Tibial nerve (tissue), 4 donors: ENCODE results near the gene BMF. TPM values are rescaled to one million over a fixed set of nuclear protein-coding genes. Genes with fewer than 3 reads are reported as not detected.
"Not testable (repeated sequence)": the region's sequence is repeated elsewhere in the genome, so short reads cannot be mapped to it uniquely, and the experiment has no call there.

ENCODE experiments used
- DNase-seq, 2 donors: peaks; one replicate each; pipeline ENCODE4 v3.0.0-alpha.2; 2019; ENCODE audit warnings: low spot score in 2 of 2
- H3K27ac ChIP-seq, 4 donors: fragments of 200-600 bp; sonication (generic) in 3 of 4; one replicate each; pipeline ENCODE4 v1.5.1; 2017 to 2019; ENCODE audit warnings: mild to moderate bottlenecking in 1 of 4
- H3K27me3 ChIP-seq, 2 donors: fragments of 200-600 bp; sonication (generic) in 1 of 2; one replicate each; pipeline versions ENCODE4 v1.5.1 to v1.6.0; 2017 to 2019
- H3K36me3 ChIP-seq, 3 donors: fragments of 200-600 bp; sonication (generic); one replicate each; pipeline ENCODE4 v1.5.1; 2018 to 2019
- H3K4me1 ChIP-seq, 4 donors: fragments of 200-600 bp; sonication (generic) in 3 of 4; one replicate each; pipeline ENCODE4 v1.5.1; 2017 to 2019
- H3K4me3 ChIP-seq, 4 donors: fragments of 200-600 bp; sonication (generic) in 3 of 4; one replicate each; pipeline ENCODE4 v1.5.1; 2017 to 2019; ENCODE audit warnings: mild to moderate bottlenecking in 1 of 4, moderate library complexity in 1 of 4
- H3K9me3 ChIP-seq, 4 donors: fragments of 200-600 bp; sonication (generic) in 3 of 4; one replicate each; pipeline ENCODE4 v1.5.1; 2017 to 2019
- CTCF ChIP-seq, 5 experiments: fragments of 200-600 bp in 3 of 5; fragments of 450-650 bp in 2 of 5; sonication (generic) in 3 of 5; IDR thresholded peaks; one replicate each; pipeline ENCODE4 v1.5.1; 2016 to 2019; ENCODE audit warnings: antibody characterized with exemption in 5 of 5, mild to moderate bottlenecking in 3 of 5, moderate library complexity in 2 of 5
- EP300 ChIP-seq, 2 donors: sonication (generic); formaldehyde crosslinking; IDR thresholded peaks; one replicate each; pipeline ENCODE4 v1.6.1; 2017; ENCODE audit warnings: antibody characterized with exemption in 2 of 2, mild to moderate bottlenecking in 1 of 2
- POLR2A ChIP-seq, 2 donors: fragments of 450-650 bp; IDR thresholded peaks; one replicate each; pipeline ENCODE4 v1.6.1; 2017; ENCODE audit warnings: antibody characterized with exemption in 2 of 2, mild to moderate bottlenecking in 2 of 2, moderate library complexity in 2 of 2
- WGBS, 2 donors: methylation state at CpG; one replicate each; pipeline ENCODE4 v1.1.5; 2018; 5-methylcytosine and 5-hydroxymethylcytosine counted together
- total RNA-seq, 4 donors: library from RNA; depleted of rRNA; stranded (reverse); fragments of >200 nt; gene quantifications; one replicate each; pipeline ENCODE4 v1.1.0, GENCODE V29; 2016

BMF gene
- total RNA-seq, 4 donors from 2014 or later, result 2.7 to 6.3 (median 4.2) TPM

- Histone ChIP-seq H3K36me3 (no peaks in the 10 kb centered on the region), H3K4me3 (no peak overlapping the region), H3K27ac (no peak overlapping the region), H3K4me1 (no peaks in the 10 kb centered on the region), H3K9me3 (no peaks in the 10 kb centered on the region), H3K27me3 (no peaks in the 10 kb centered on the region)
- no peak for DNase-seq
- TF ChIP-seq CTCF (IDR thresholded peaks at IDR 0.05) (no peak), EP300 (IDR thresholded peaks at IDR 0.05) (no peak), POLR2A (IDR thresholded peaks at IDR 0.05) (no peak)
- 87 to 92% methylated on average over 11 of the region's 11 CpGs for WGBS, 2 donors
These were observed 28.9 kb upstream of the BMF start for GRCh38 chr15:40137303-40138200.

- Histone ChIP-seq H3K27ac (no peak overlapping the region), H3K9me3 (no peaks in the 10 kb centered on the region), H3K4me1 (no peaks in the 10 kb centered on the region), H3K4me3 (no peak overlapping the region), H3K36me3 (no peaks in the 10 kb centered on the region), H3K27me3 (no peaks in the 10 kb centered on the region)
- TF ChIP-seq EP300 (IDR thresholded peaks at IDR 0.05) (no peak), POLR2A (IDR thresholded peaks at IDR 0.05) (no peak), CTCF (IDR thresholded peaks at IDR 0.05) (no peak)
- 82 to 88% methylated on average over 6 of the region's 6 CpGs for WGBS, 2 donors
- no peak for DNase-seq
These were observed 28.0 kb upstream of the BMF start for GRCh38 chr15:40136470-40137302.

GRCh38 chr15:40135846-40136450 lies 27.3 kb upstream of the BMF start:
- not testable (repeated sequence) for H3K36me3 ChIP-seq, H3K9me3 ChIP-seq, H3K27ac ChIP-seq, DNase-seq, H3K27me3 ChIP-seq, H3K4me1 ChIP-seq, H3K4me3 ChIP-seq
- 39 to 62% methylated on average over 1 of the region's 1 CpG for WGBS, 2 donors

- TF ChIP-seq POLR2A (IDR thresholded peaks at IDR 0.05), result no peak
- TF ChIP-seq EP300 (IDR thresholded peaks at IDR 0.05), result no peak
- TF ChIP-seq CTCF (IDR thresholded peaks at IDR 0.05), result no peak
- Histone ChIP-seq H3K36me3 (no peaks in the 10 kb centered on the region), H3K4me1 (no peaks in the 10 kb centered on the region), H3K4me3 (no peak overlapping the region), H3K27me3 (no peaks in the 10 kb centered on the region), H3K27ac (no peak overlapping the region), H3K9me3 (no peaks in the 10 kb centered on the region)
- WGBS, 2 donors, result 67 to 70% methylated on average over 9 of the region's 9 CpGs
- DNase-seq, result no peak
These were observed 26.2 kb upstream of the BMF start for GRCh38 chr15:40134885-40135284.

GRCh38 chr15:40133544-40133943 lies 24.9 kb upstream of the BMF start:
- Histone ChIP-seq H3K36me3 (no peaks in the 10 kb centered on the region), H3K4me1 (no peaks in the 10 kb centered on the region), H3K27me3 (peaks cover 0 to 2% of the 10 kb centered on the region in 2 donors), H3K9me3 (no peaks in the 10 kb centered on the region), H3K27ac (no peak overlapping the region), H3K4me3 (no peak overlapping the region)
- TF ChIP-seq CTCF (IDR thresholded peaks at IDR 0.05) (no peak), POLR2A (IDR thresholded peaks at IDR 0.05) (no peak), EP300 (IDR thresholded peaks at IDR 0.05) (no peak)
- 90 to 92% methylated on average over 13 of the region's 13 CpGs for WGBS, 2 donors
- DNase-seq, result no peak
